ENCODE results near the gene STK4. TPM values are rescaled to one million over a fixed set of nuclear protein-coding genes. Genes with fewer than 3 reads are reported as not detected.

The STK4 gene
- total and polyA plus RNA-seq, 2 of the 8 experiments (the other 6 are each of a cell fraction or from before 2014, with no cell fraction given) = 12.0 to 34.3 TPM

- H3K56ac ChIP-seq (replicated peaks; ENCODE audit: insufficient read length, low read depth, low read length) = no peak overlapping the region
- H3K27ac ChIP-seq (ENCODE audit: low read depth, low read length) = no peak overlapping the region
- no peaks in the 10 kb centered on the region for H3K9me3 ChIP-seq (ENCODE audit: insufficient read depth in 2 of 2, low read depth in 1 of 2, low read length in 1 of 2)
- ChIA-PET POLR2A (ENCODE audit: partially characterized antibody) (interaction anchor here (1.2 to 4.9 kb wide), 3 partner anchors 8 to 14 kb away, joined by 5 to 33 read pairs (median 12); no protein-coding TSS in a partner anchor), CTCF (ENCODE audit: partially characterized antibody) (interaction anchor here (0.5 to 1.4 kb wide), 3 partner anchors 14 to 424 kb away, joined by 3 to 5 read pairs (median 4); no protein-coding TSS in a partner anchor)
- H2BK5ac ChIP-seq (ENCODE audit: low read depth, low read length) = no peak overlapping the region
- no peak overlapping the region for H3K4me2 ChIP-seq (ENCODE audit: insufficient read depth in 1 of 2, low read depth in 2 of 2, low read length in 2 of 2)
- no peak overlapping the region for H4K5ac ChIP-seq (ENCODE audit: insufficient read length, low read depth, low read length)
- no peak overlapping the region for H2BK20ac ChIP-seq (ENCODE audit: low read length)
- H3K27me3 ChIP-seq (replicated peaks in 1 of 4; ENCODE audit: control insufficient read depth in 3 of 4, extremely low read depth in 1 of 4, insufficient read depth in 3 of 4, low read length in 3 of 4) = no peaks in the 10 kb centered on the region
- no peak overlapping the region for H3K14ac ChIP-seq (ENCODE audit: insufficient read length)
- TF ChIP-seq RAD21 (IDR thresholded peaks at IDR 0.05 in 1 of 2, conservative IDR thresholded peaks at IDR 0.05 in 1 of 2; ENCODE audit: low read depth in 2 of 2, low read length in 2 of 2) = no peak
- no peak for TF ChIP-seq ASH2L (IDR thresholded peaks at IDR 0.05; ENCODE audit: low read length)
- TF ChIP-seq YY1 (IDR thresholded peaks at IDR 0.05; ENCODE audit: low read depth, low read length) = no peak
- TF ChIP-seq SP1 (IDR thresholded peaks at IDR 0.05; ENCODE audit: low read depth, low read length) = no peak
- TF ChIP-seq SRF (IDR thresholded peaks at IDR 0.05; ENCODE audit: low read depth, low read length) = no peak
- H3K4me1 ChIP-seq (replicated peaks in 1 of 4; ENCODE audit: control insufficient read depth in 3 of 4, insufficient read depth in 4 of 4, low read length in 3 of 4) = no peaks in the 10 kb centered on the region
- no peak overlapping the region for H3K4me3 ChIP-seq (ENCODE audit: extremely low read depth in 1 of 4, insufficient read depth in 2 of 4, low read depth in 3 of 4, low read length in 4 of 4)
- H2BK15ac ChIP-seq (ENCODE audit: low read length) = no peak overlapping the region
- no peaks in the 10 kb centered on the region for H3K23me2 ChIP-seq (ENCODE audit: low read depth, low read length)
- 92% methylated on average over 9 of the region's 9 CpGs; no CpG with 5 or more reads in 1 of the 2 experiments for WGBS, 2 experiments (ENCODE audit: extremely low coverage in 1 of 2, insufficient coverage in 1 of 2, insufficient read length in 1 of 2, insufficient replicate concordance in 2 of 2, low coverage in 1 of 2, low lambda C conversion rate in 2 of 2, missing lambda C conversion rate in 1 of 2)
- H2AFZ ChIP-seq (ENCODE audit: low read length) = no peak overlapping the region
- no peak overlapping the region for H3K18ac ChIP-seq (ENCODE audit: extremely low read depth, low read length)
- FAIRE-seq (no peak), DNase-seq (ENCODE audit: low read depth in 1 of 2, low spot score in 2 of 2) (no peak)
- no peak overlapping the region for H4K91ac ChIP-seq (replicated peaks; ENCODE audit: insufficient read length, low read length)
- H2BK120ac ChIP-seq (replicated peaks; ENCODE audit: low read depth, low read length) = no peak overlapping the region
- H3K79me2 ChIP-seq (ENCODE audit: control insufficient read depth in 1 of 2, insufficient read depth in 2 of 2, low read length in 2 of 2) = no peaks in the 10 kb centered on the region
- peaks cover 5 to 9% of the 10 kb centered on the region in 2 experiments for H4K20me1 ChIP-seq (replicated peaks in 1 of 2; ENCODE audit: control insufficient read depth in 1 of 2, insufficient read depth in 2 of 2, low read length in 2 of 2)
- H2BK12ac ChIP-seq (ENCODE audit: low read depth, low read length) = no peak overlapping the region
- H2AK5ac ChIP-seq (ENCODE audit: low read depth, low read length) = no peak overlapping the region
- H4K8ac ChIP-seq (ENCODE audit: extremely low read depth, insufficient read depth, low read length) = no peak overlapping the region
- H3K36me3 ChIP-seq (ENCODE audit: control insufficient read depth in 2 of 4, insufficient read depth in 4 of 4, low read length in 3 of 4) = peaks cover 19 to 51% (median 45%) of the 10 kb centered on the region in 4 experiments
- H3K9ac ChIP-seq (replicated peaks in 1 of 4; ENCODE audit: extremely low read depth in 1 of 4, low read depth in 3 of 4, low read length in 3 of 4) = no peak overlapping the region
- H3K4ac ChIP-seq (replicated peaks; ENCODE audit: insufficient read length, low read depth, low read length) = no peak overlapping the region
- H3K23ac ChIP-seq (ENCODE audit: insufficient read length) = no peak overlapping the region
- H3K79me1 ChIP-seq (ENCODE audit: low read depth, low read length) = peaks cover 2% of the 10 kb centered on the region; the same call in 1 of the 2 replicates
These were observed 27.7 kb upstream of the STK4 start for GRCh38 chr20:44938637-44939036.

Measured in H1 (cell line).